Astrocyte (in vitro differentiated cells and primary cell): ENCODE results near the gene ASAP2. TPM values are rescaled to one million over a fixed set of nuclear protein-coding genes. Genes with fewer than 3 reads are reported as not detected.

Experiments used
- DNase-seq: peaks from one replicate; pipeline ENCODE4 v3.0.0-alpha.2; 2010; ENCODE audit warnings: low read depth
- FAIRE-seq: peaks from 2 replicates; lab custom pipeline; 2011; peaks lifted over from hg19 to GRCh38; lab: Jason Lieb, UNC
- H2AFZ ChIP-seq: 2 replicates; pipeline ENCODE4 v1.6.0; 2012; ENCODE audit warnings: low read depth, low read length, inconsistent platforms
- H3K27ac ChIP-seq: 2 replicates; pipeline ENCODE4 v1.5.1; 2011; ENCODE audit warnings: low read depth, low read length, inconsistent platforms
- H3K27me3 ChIP-seq: 2 replicates; pipeline ENCODE4 v1.6.0; 2011; ENCODE audit warnings: low read length, inconsistent platforms; ENCODE audit not compliant: insufficient read depth
- H3K36me3 ChIP-seq: 2 replicates; pipeline ENCODE4 v1.5.1; 2011; ENCODE audit warnings: low read length, inconsistent platforms; ENCODE audit not compliant: insufficient read depth
- H3K4me1 ChIP-seq: 2 replicates; pipeline ENCODE4 v1.5.1; 2011; ENCODE audit warnings: low read length, inconsistent platforms; ENCODE audit not compliant: insufficient read depth
- H3K4me2 ChIP-seq: 2 replicates; pipeline ENCODE4 v1.6.0; 2012; ENCODE audit warnings: low read length, inconsistent platforms
- H3K4me3 ChIP-seq: 2 replicates; pipeline ENCODE4 v1.5.1; 2011; ENCODE audit warnings: low read depth, mild to moderate bottlenecking, low read length, inconsistent platforms; ENCODE audit not compliant: insufficient read depth
- H3K79me2 ChIP-seq: 2 replicates; pipeline ENCODE4 v1.6.0; 2012; ENCODE audit warnings: mild to moderate bottlenecking, low read length, inconsistent platforms; ENCODE audit not compliant: insufficient read depth
- H3K9ac ChIP-seq: 2 replicates; pipeline ENCODE4 v1.6.0; 2012; ENCODE audit warnings: mild to moderate bottlenecking, low read length, inconsistent platforms
- H3K9me3 ChIP-seq: 2 replicates; pipeline ENCODE4 v1.5.1; 2012; ENCODE audit warnings: low read depth, mild to moderate bottlenecking, low read length, inconsistent platforms; ENCODE audit not compliant: insufficient read depth
- H4K20me1 ChIP-seq: 2 replicates; pipeline ENCODE4 v1.6.0; 2012; ENCODE audit warnings: low read length, inconsistent platforms; ENCODE audit not compliant: insufficient read depth
- H3K27ac Mint-ChIP-seq: one replicate; pipeline ENCODE4 v1.8.0; 2021; ENCODE audit warnings: mild to moderate bottlenecking, mixed read lengths; ENCODE audit not compliant: unreplicated experiment
- H3K27me3 Mint-ChIP-seq: one replicate; pipeline ENCODE4 v1.8.0; 2021; ENCODE audit warnings: low read depth, mixed read lengths; ENCODE audit not compliant: unreplicated experiment
- H3K36me3 Mint-ChIP-seq: one replicate; pipeline ENCODE4 v1.8.0; 2021; ENCODE audit warnings: low read depth, mixed read lengths; ENCODE audit not compliant: unreplicated experiment
- H3K4me1 Mint-ChIP-seq: one replicate; pipeline ENCODE4 v1.8.0; 2021; ENCODE audit warnings: low read depth, mixed read lengths; ENCODE audit not compliant: unreplicated experiment
- H3K4me3 Mint-ChIP-seq: one replicate; pipeline ENCODE4 v1.8.0; 2021; ENCODE audit warnings: mild to moderate bottlenecking, moderate library complexity, mixed read lengths; ENCODE audit not compliant: unreplicated experiment
- H3K9me3 Mint-ChIP-seq: one replicate; pipeline ENCODE4 v1.8.0; 2021; ENCODE audit warnings: mild to moderate bottlenecking, mixed read lengths; ENCODE audit not compliant: unreplicated experiment
- EZH2 ChIP-seq: IDR thresholded peaks from 2 replicates; pipeline ENCODE4 v1.6.1; 2012; ENCODE audit warnings: mild to moderate bottlenecking, low read length, inconsistent platforms; ENCODE audit not compliant: insufficient read depth
- total RNA-seq: library from RNA; stranded (reverse); gene quantifications from 2 replicates; pipeline ENCODE4 v1.2.1, GENCODE V29; 2021
- TF ChIP-seq, protein P1 (sequence below): IDR thresholded peaks from 2 replicates; pipeline ENCODE4 v1.5.1; 2011; ENCODE audit warnings: low read depth, mild to moderate bottlenecking, inconsistent platforms, low read length, moderate library complexity; ENCODE audit not compliant: insufficient read depth

Gene ASAP2
- total RNA-seq, 1 donor from 2014 or later: 62.6 TPM

DNA sequence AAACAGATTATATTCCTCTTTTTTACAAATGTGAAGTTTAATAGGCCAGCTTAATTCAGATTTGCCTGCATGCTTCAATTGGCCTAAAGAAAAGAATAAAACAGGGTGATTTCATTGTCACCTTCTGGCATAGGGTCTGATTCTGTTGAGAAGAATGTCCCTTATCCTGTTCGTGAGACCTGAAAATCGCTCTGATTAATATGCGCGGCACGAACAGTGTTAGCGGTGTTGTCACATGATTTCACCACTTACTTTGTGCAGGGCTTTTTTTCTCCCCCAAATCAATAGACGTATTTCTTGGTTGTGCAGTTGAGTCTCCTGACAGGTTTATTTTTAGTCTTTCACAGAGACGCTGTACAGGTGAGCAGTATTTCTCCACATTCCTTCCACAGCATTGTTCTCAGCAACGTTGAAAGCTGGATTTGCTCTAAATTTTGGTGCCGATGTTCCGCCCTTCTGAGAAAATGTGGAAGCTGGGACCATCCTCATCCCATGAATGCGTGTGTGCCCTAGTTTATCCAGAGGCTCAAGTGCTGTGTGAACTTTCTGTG is 134.8 kb downstream of the ASAP2 start:
- no peaks in the 10 kb centered on the region for H3K27me3 Mint-ChIP-seq
- no peak overlapping the region for H3K27ac Mint-ChIP-seq
- H3K36me3 Mint-ChIP-seq: peaks cover 50% of the 10 kb centered on the region
- Histone ChIP-seq H3K4me3 (no peak overlapping the region), H3K9me3 (no peaks in the 10 kb centered on the region), H3K4me1 (peaks cover 13% of the 10 kb centered on the region), H4K20me1 (peaks cover 20% of the 10 kb centered on the region), H3K79me2 (peaks cover 11% of the 10 kb centered on the region), H3K4me2 (no peak overlapping the region), H3K36me3 (peaks cover 25% of the 10 kb centered on the region), H3K27me3 (no peaks in the 10 kb centered on the region), H3K27ac (no peak overlapping the region), H3K9ac (no peak overlapping the region), H2AFZ (no peak overlapping the region)
- DNase-seq (no peak), FAIRE-seq (no peak)
- no peak overlapping the region for H3K4me3 Mint-ChIP-seq
- peaks cover 15% of the 10 kb centered on the region for H3K4me1 Mint-ChIP-seq
- TF ChIP-seq, protein P1, sequence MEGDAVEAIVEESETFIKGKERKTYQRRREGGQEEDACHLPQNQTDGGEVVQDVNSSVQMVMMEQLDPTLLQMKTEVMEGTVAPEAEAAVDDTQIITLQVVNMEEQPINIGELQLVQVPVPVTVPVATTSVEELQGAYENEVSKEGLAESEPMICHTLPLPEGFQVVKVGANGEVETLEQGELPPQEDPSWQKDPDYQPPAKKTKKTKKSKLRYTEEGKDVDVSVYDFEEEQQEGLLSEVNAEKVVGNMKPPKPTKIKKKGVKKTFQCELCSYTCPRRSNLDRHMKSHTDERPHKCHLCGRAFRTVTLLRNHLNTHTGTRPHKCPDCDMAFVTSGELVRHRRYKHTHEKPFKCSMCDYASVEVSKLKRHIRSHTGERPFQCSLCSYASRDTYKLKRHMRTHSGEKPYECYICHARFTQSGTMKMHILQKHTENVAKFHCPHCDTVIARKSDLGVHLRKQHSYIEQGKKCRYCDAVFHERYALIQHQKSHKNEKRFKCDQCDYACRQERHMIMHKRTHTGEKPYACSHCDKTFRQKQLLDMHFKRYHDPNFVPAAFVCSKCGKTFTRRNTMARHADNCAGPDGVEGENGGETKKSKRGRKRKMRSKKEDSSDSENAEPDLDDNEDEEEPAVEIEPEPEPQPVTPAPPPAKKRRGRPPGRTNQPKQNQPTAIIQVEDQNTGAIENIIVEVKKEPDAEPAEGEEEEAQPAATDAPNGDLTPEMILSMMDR: no peak
- no peak for TF ChIP-seq EZH2
- no peaks in the 10 kb centered on the region for H3K9me3 Mint-ChIP-seq

DNA sequence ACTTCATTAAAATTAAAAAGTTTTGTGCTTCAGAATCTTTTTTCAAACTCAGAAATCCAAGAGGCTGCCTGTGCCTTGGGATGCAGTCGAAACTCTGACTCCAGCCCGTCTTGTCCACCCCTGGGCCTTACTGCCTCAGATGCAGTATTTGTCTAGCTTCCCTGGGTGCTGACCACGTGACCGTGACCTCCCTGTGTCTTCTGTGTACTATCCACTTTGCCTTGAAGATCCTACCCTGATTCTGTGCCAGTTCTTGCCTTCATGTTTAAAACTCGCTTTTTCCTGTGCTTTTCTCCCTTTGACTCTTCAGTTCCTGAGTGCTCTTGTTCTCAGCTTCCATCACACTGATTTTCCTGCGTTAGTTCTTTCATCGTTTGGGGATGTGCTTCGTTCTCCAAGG is 136.0 kb downstream of the ASAP2 start:
- Histone ChIP-seq H4K20me1 (peaks cover 25% of the 10 kb centered on the region), H3K9ac (no peak overlapping the region), H3K4me2 (no peak overlapping the region), H3K36me3 (peaks cover 34% of the 10 kb centered on the region), H3K9me3 (no peaks in the 10 kb centered on the region), H3K79me2 (peaks cover 11% of the 10 kb centered on the region), H2AFZ (no peak overlapping the region), H3K27me3 (no peaks in the 10 kb centered on the region), H3K4me1 (peaks cover 1% of the 10 kb centered on the region), H3K4me3 (no peak overlapping the region), H3K27ac (no peak overlapping the region)
- Mint-ChIP-seq H3K4me3 (no peak overlapping the region), H3K36me3 (peaks cover 48% of the 10 kb centered on the region), H3K4me1 (peaks cover 4% of the 10 kb centered on the region), H3K27ac (no peak overlapping the region), H3K27me3 (no peaks in the 10 kb centered on the region), H3K9me3 (no peaks in the 10 kb centered on the region)
- no peak for FAIRE-seq
- DNase-seq: no peak
- TF ChIP-seq, protein P1: no peak
- TF ChIP-seq EZH2: no peak

GRCh38 chr2:9343524-9343923 is 136.9 kb downstream of the ASAP2 start:
- H3K27ac Mint-ChIP-seq: no peak overlapping the region
- Histone ChIP-seq H4K20me1 (peaks cover 17% of the 10 kb centered on the region), H3K9me3 (no peaks in the 10 kb centered on the region), H3K27me3 (no peaks in the 10 kb centered on the region), H2AFZ (no peak overlapping the region), H3K36me3 (peaks cover 31% of the 10 kb centered on the region), H3K4me1 (no peaks in the 10 kb centered on the region), H3K79me2 (peaks cover 3% of the 10 kb centered on the region), H3K4me2 (no peak overlapping the region), H3K4me3 (no peak overlapping the region), H3K27ac (no peak overlapping the region), H3K9ac (no peak overlapping the region)
- no peaks in the 10 kb centered on the region for H3K9me3 Mint-ChIP-seq
- peaks cover 43% of the 10 kb centered on the region for H3K36me3 Mint-ChIP-seq
- no peak overlapping the region for H3K4me3 Mint-ChIP-seq
- no peaks in the 10 kb centered on the region for H3K27me3 Mint-ChIP-seq
- DNase-seq (no peak), FAIRE-seq (no peak)
- TF ChIP-seq, protein P1: no peak
- TF ChIP-seq EZH2: no peak
- peaks cover 3% of the 10 kb centered on the region for H3K4me1 Mint-ChIP-seq
